Endothelial cell of umbilical vein (primary cell): ENCODE results near the gene ZNF701. TPM values are rescaled to one million over a fixed set of nuclear protein-coding genes. Genes with fewer than 3 reads are reported as not detected.
A peak's percentile ranks its signal among the peaks of the same experiment; 100 is the strongest.

Experiments
- BruUV-seq: library from RNA; stranded (reverse); fragments of 400-500 nt; replicated peaks from 2 replicates; lab custom pipeline; 2021; lab: Mats Ljungman, UMichigan
- CTCF ChIA-PET: fragments of 300-600, 350-600 bp; sonication (Branson Sonifier 250); formaldehyde crosslinking; loops from one replicate; lab custom pipeline; 2021; ENCODE audit warnings: antibody characterized with exemption, inconsistent platforms; lab: Charles Lee
- POLR2A ChIA-PET: fragments of 300-600, 350-600 bp; sonication (Branson Sonifier 250); formaldehyde crosslinking; loops from one replicate; lab custom pipeline; 2021; ENCODE audit warnings: antibody characterized with exemption, inconsistent platforms; lab: Charles Lee
- DNase-seq: peaks from one replicate; pipeline ENCODE4 v3.0.0-alpha.2; 2011; ENCODE audit warnings: low read depth, low spot score
- FAIRE-seq: peaks from 2 replicates; lab custom pipeline; 2011; peaks lifted over from hg19 to GRCh38; lab: Jason Lieb, UNC
- H2AFZ ChIP-seq: 2 replicates; pipeline ENCODE4 v1.6.0; 2012; ENCODE audit warnings: low read depth, low read length, control low read depth, inconsistent platforms
- H3K27ac ChIP-seq: 2 replicates; pipeline ENCODE4 v1.5.1; 2011; ENCODE audit warnings: low read depth, mild to moderate bottlenecking, control low read depth, low read length, moderate library complexity; ENCODE audit not compliant: insufficient read depth
- H3K27me3 ChIP-seq, 2 experiments: 2 replicates each; pipeline versions ENCODE4 v1.6.0 to v1.6.1; 2011; ENCODE audit warnings: low read length in 2 of 2, mixed read lengths in 1 of 2; ENCODE audit not compliant: control insufficient read depth in 2 of 2, insufficient read depth in 2 of 2
- H3K36me3 ChIP-seq, 2 experiments: 2 replicates in 1 of 2; 3 replicates in 1 of 2; pipeline ENCODE4 v1.5.1; 2011; ENCODE audit warnings: low read length in 2 of 2, mild to moderate bottlenecking in 1 of 2, moderate library complexity in 1 of 2; ENCODE audit not compliant: control insufficient read depth in 2 of 2, insufficient read depth in 2 of 2; ENCODE audit errors: extremely low read depth in 1 of 2
- H3K4me1 ChIP-seq: 3 replicates; pipeline ENCODE4 v1.5.1; 2011; ENCODE audit warnings: mild to moderate bottlenecking, low read length; ENCODE audit not compliant: control insufficient read depth, insufficient read depth; ENCODE audit errors: extremely low read depth
- H3K4me2 ChIP-seq: 2 replicates; pipeline ENCODE4 v1.6.1; 2011; ENCODE audit warnings: low read length, control low read depth, mixed read lengths; ENCODE audit not compliant: insufficient read depth
- H3K4me3 ChIP-seq, 3 experiments: fragments of 200-600 bp in 1 of 3; sonication (generic), shearing (Covaris generic) in 1 of 3; replicated peaks in 1 of 3; 2 replicates each; pipeline ENCODE4 v1.5.1; 2011 to 2016; ENCODE audit warnings: control low read depth in 3 of 3, low read length in 3 of 3, mild to moderate bottlenecking in 2 of 3, inconsistent platforms in 1 of 3, low read depth in 1 of 3, moderate library complexity in 1 of 3; ENCODE audit not compliant: insufficient read depth in 1 of 3
- H3K79me2 ChIP-seq: 2 replicates; pipeline ENCODE4 v1.6.0; 2012; ENCODE audit warnings: low read length, inconsistent platforms; ENCODE audit not compliant: control insufficient read depth, insufficient read depth
- H3K9ac ChIP-seq: replicated peaks from 2 replicates; pipeline ENCODE3; 2011; ENCODE audit warnings: low read length, control low read depth; ENCODE audit not compliant: insufficient read depth; ENCODE audit errors: extremely low read depth
- H3K9me1 ChIP-seq: replicated peaks from 3 replicates; pipeline ENCODE4 v1.6.0; 2011; ENCODE audit warnings: mild to moderate bottlenecking, low read length; ENCODE audit not compliant: control insufficient read depth, insufficient read depth; ENCODE audit errors: extremely low read depth
- H3K9me3 ChIP-seq: replicated peaks from 2 replicates; pipeline ENCODE4 v1.5.1; 2012; ENCODE audit warnings: low read length, inconsistent platforms; ENCODE audit not compliant: control insufficient read depth, insufficient read depth
- H4K20me1 ChIP-seq: replicated peaks from 2 replicates; pipeline ENCODE3; 2011; ENCODE audit warnings: mild to moderate bottlenecking, low read length; ENCODE audit not compliant: control insufficient read depth, insufficient read depth; ENCODE audit errors: extremely low read depth
- CTCF ChIP-seq, 2 donors: IDR thresholded peaks; 1 replicate in 1 of 2; 2 replicates in 1 of 2; pipeline ENCODE4 v1.5.1; 2011; ENCODE audit warnings: low read length in 2 of 2, mild to moderate bottlenecking in 2 of 2, moderate library complexity in 2 of 2, control low read depth in 1 of 2, inconsistent platforms in 1 of 2, low read depth in 1 of 2; ENCODE audit not compliant: insufficient read depth in 1 of 2; ENCODE audit errors: extremely low read depth in 1 of 2
- EZH2 ChIP-seq: IDR thresholded peaks from 2 replicates; pipeline ENCODE4 v1.6.1; 2012; ENCODE audit warnings: borderline replicate concordance, low read depth, mild to moderate bottlenecking, moderate library complexity, low read length, inconsistent platforms; ENCODE audit not compliant: severe bottlenecking
- FOS ChIP-seq: IDR thresholded peaks from 2 replicates; pipeline ENCODE4 v1.6.1; 2011; ENCODE audit warnings: mild to moderate bottlenecking, low read length, moderate library complexity, borderline replicate concordance; ENCODE audit not compliant: insufficient read depth
- GATA2 ChIP-seq: IDR thresholded peaks from 2 replicates; pipeline ENCODE4 v1.7.0; 2011; ENCODE audit warnings: low read depth, mild to moderate bottlenecking, moderate library complexity, mixed read lengths, low read length; ENCODE audit not compliant: insufficient read length, insufficient read depth
- JUN ChIP-seq: IDR thresholded peaks from 2 replicates; pipeline ENCODE4 v1.6.1; 2011; ENCODE audit warnings: borderline replicate concordance, low read depth; ENCODE audit not compliant: insufficient read length, insufficient read depth
- MAX ChIP-seq: IDR thresholded peaks from 2 replicates; pipeline ENCODE4 v1.6.1; 2011; ENCODE audit not compliant: insufficient read depth, insufficient read length
- MYC ChIP-seq: IDR thresholded peaks from one replicate; pipeline ENCODE4 v1.6.1; 2011; ENCODE audit warnings: mild to moderate bottlenecking, low read depth, low read length
- POLR2A ChIP-seq: IDR thresholded peaks from 2 replicates; pipeline ENCODE4 v1.6.1; 2012; ENCODE audit warnings: low read depth, mild to moderate bottlenecking, control low read depth, low read length
- POLR2AphosphoS5 ChIP-seq: IDR thresholded peaks from 2 replicates; pipeline ENCODE4 v1.6.1; 2012; ENCODE audit warnings: low read depth, mild to moderate bottlenecking, control low read depth, low read length, moderate library complexity; ENCODE audit not compliant: insufficient read depth
- dilution Hi-C: fragments of 300-500 bp; cut with MboI; formaldehyde crosslinking; loops from one replicate; pipeline ENCODE4 v1.15.0; 2019; ENCODE audit warnings: low sequenced_read_pairs; ENCODE audit not compliant: extremely low pct_ligation_motif_present
- intact Hi-C: fragments of 100-400 bp; cut with micrococcal nuclease; formaldehyde crosslinking; loops from one replicate; pipeline ENCODE4 v1.10.0; 2022
- polyA plus RNA-seq, 4 experiments: library from polyadenylated mRNA; depleted of rRNA in 3 of 4; stranded (reverse) in 3 of 4; unstranded in 1 of 4; fragments of >200 nt; gene quantifications; 2 replicates each; pipeline versions ENCODE4 v1.2.1 to v1.2.3, GENCODE V29; 2011 to 2012; ENCODE audit warnings: missing spikeins in 1 of 4
- total RNA-seq: library from RNA; stranded (reverse); gene quantifications from 2 replicates; pipeline ENCODE4 v1.2.3, GENCODE V29; 2021

Gene ZNF701
- total and polyA plus RNA-seq, 2 donors (not counting 3 experiments of a cell fraction or from before 2014, with no cell fraction given), result 4.4 to 12.1 TPM

- Histone ChIP-seq H3K9ac (peak overlapping the region; percentile 31), H4K20me1 (no peaks in the 10 kb centered on the region), H3K4me2 (peak overlapping the region; percentile 98), H3K4me3 (peak overlapping the region; percentile 58 to 82 (median 82)), H3K27ac (no peak overlapping the region), H3K9me1 (no peaks in the 10 kb centered on the region), H3K9me3 (no peaks in the 10 kb centered on the region), H3K4me1 (no peaks in the 10 kb centered on the region), H3K79me2 (no peaks in the 10 kb centered on the region), H2AFZ (peak overlapping the region; percentile 98), H3K36me3 (peaks cover 0 to 3% of the 10 kb centered on the region in 2 experiments), H3K27me3 (no peaks in the 10 kb centered on the region)
- dilution Hi-C loops (no loop called here), intact Hi-C loops (loop anchor here (5.0 kb wide), 1 partner anchor 92 kb away; no protein-coding TSS in a partner anchor)
- BruUV-seq, result no TSS peak
- CTCF ChIA-PET, result no interaction called here
- TF ChIP-seq POLR2AphosphoS5 (no peak), CTCF (IDR thresholded peaks at IDR 0.05; ENCODE audit: extremely low read depth in 1 of 2, insufficient read depth in 1 of 2, low read depth in 1 of 2, low read length in 2 of 2) (no peak), JUN (no peak), POLR2A (no peak), FOS (no peak), EZH2 (no peak), MYC (no peak), GATA2 (no peak), MAX (no peak)
- POLR2A ChIA-PET, result no interaction called here
- no peak for FAIRE-seq
- DNase-seq, result no peak
These were observed 30.5 kb downstream of the ZNF701 start for GRCh38 chr19:52600639-52601024.
